Keratinocyte (primary cell): ENCODE results near the gene RBFA. TPM values are rescaled to one million over a fixed set of nuclear protein-coding genes. Genes with fewer than 3 reads are reported as not detected.

Source experiments
- DNase-seq: peaks from one replicate; pipeline ENCODE4 v3.0.0-alpha.2; 2011; ENCODE audit warnings: low read depth, missing footprints, low spot score
- FAIRE-seq: peaks from 2 replicates; lab custom pipeline; 2011; peaks lifted over from hg19 to GRCh38; lab: Jason Lieb, UNC
- H2AFZ ChIP-seq: 2 replicates; pipeline ENCODE4 v1.6.0; 2012; ENCODE audit warnings: low read length, control low read depth, inconsistent platforms; ENCODE audit not compliant: control insufficient read depth
- H3K27ac ChIP-seq: 2 replicates; pipeline ENCODE4 v1.5.1; 2011; ENCODE audit warnings: low read length; ENCODE audit not compliant: control insufficient read depth, insufficient read depth
- H3K27me3 ChIP-seq: 3 replicates; pipeline ENCODE4 v1.6.0; 2011; ENCODE audit warnings: low read length; ENCODE audit not compliant: control insufficient read depth, insufficient read depth; ENCODE audit errors: extremely low read depth
- H3K36me3 ChIP-seq, 2 experiments: 2 replicates in 1 of 2; 3 replicates in 1 of 2; pipeline ENCODE4 v1.5.1; 2011; ENCODE audit warnings: low read length in 2 of 2, mild to moderate bottlenecking in 1 of 2; ENCODE audit not compliant: control insufficient read depth in 2 of 2, insufficient read depth in 2 of 2; ENCODE audit errors: extremely low read depth in 1 of 2
- H3K4me1 ChIP-seq: 3 replicates; pipeline ENCODE4 v1.5.1; 2011; ENCODE audit warnings: low read length; ENCODE audit not compliant: control insufficient read depth, insufficient read depth; ENCODE audit errors: extremely low read depth
- H3K4me2 ChIP-seq: 3 replicates; pipeline ENCODE4 v1.6.0; 2011; ENCODE audit warnings: low read depth, low read length; ENCODE audit not compliant: control insufficient read depth, insufficient read depth; ENCODE audit errors: extremely low read depth
- H3K4me3 ChIP-seq, 3 experiments: fragments of 200-600 bp in 1 of 3; sonication (generic) in 1 of 3; 2 replicates in 2 of 3; 3 replicates in 1 of 3; pipeline ENCODE4 v1.5.1; 2011 to 2016; ENCODE audit warnings: low read length in 3 of 3, mild to moderate bottlenecking in 3 of 3, control low read depth in 2 of 3, inconsistent platforms in 1 of 3, low read depth in 1 of 3, mixed read lengths in 1 of 3, mixed run types in 1 of 3, moderate library complexity in 1 of 3; ENCODE audit not compliant: control insufficient read depth in 2 of 3, insufficient read depth in 2 of 3; ENCODE audit errors: extremely low read depth in 1 of 3
- H3K79me2 ChIP-seq: 2 replicates; pipeline ENCODE4 v1.6.0; 2012; ENCODE audit warnings: low read length; ENCODE audit not compliant: control insufficient read depth, insufficient read depth
- H3K9ac ChIP-seq: 3 replicates; pipeline ENCODE4 v1.6.0; 2011; ENCODE audit warnings: low read length; ENCODE audit not compliant: control insufficient read depth, insufficient read depth; ENCODE audit errors: extremely low read depth
- H3K9me1 ChIP-seq: 3 replicates; pipeline ENCODE4 v1.6.0; 2011; ENCODE audit warnings: low read length; ENCODE audit not compliant: control insufficient read depth, insufficient read depth; ENCODE audit errors: extremely low read depth
- H3K9me3 ChIP-seq: 2 replicates; pipeline ENCODE4 v1.5.1; 2012; ENCODE audit warnings: low read depth, low read length; ENCODE audit not compliant: control insufficient read depth
- H4K20me1 ChIP-seq: 3 replicates; pipeline ENCODE4 v1.6.0; 2011; ENCODE audit warnings: low read length; ENCODE audit not compliant: control insufficient read depth, insufficient read depth; ENCODE audit errors: extremely low read depth
- EZH2 ChIP-seq: IDR thresholded peaks from one replicate; pipeline ENCODE4 v1.6.1; 2012; ENCODE audit warnings: inconsistent platforms, mild to moderate bottlenecking, low read length, moderate library complexity
- dilution Hi-C: fragments of 300-500 bp; cut with MboI; formaldehyde crosslinking; loops from one replicate; pipeline ENCODE4 v1.7.0; 2020; ENCODE audit warnings: low sequenced_read_pairs; ENCODE audit not compliant: extremely low pct_ligation_motif_present
- polyA plus RNA-seq, 5 experiments: library from polyadenylated mRNA; depleted of rRNA in 3 of 5; stranded (reverse) in 3 of 5; stranded (forward) in 1 of 5; unstranded in 1 of 5; fragments of >200 nt; gene quantifications; 1 replicate in 1 of 5; 2 replicates in 3 of 5; 3 replicates in 1 of 5; pipeline versions ENCODE4 v1.2.1 to v1.2.3, GENCODE V29; 2011 to 2012; ENCODE audit warnings: missing spikeins in 2 of 5, low read depth in 1 of 5, low replicate concordance in 1 of 5
- TF ChIP-seq, protein P1 (sequence below), 3 experiments: IDR thresholded peaks in 1 of 3; conservative IDR thresholded peaks in 1 of 3; optimal IDR thresholded peaks in 1 of 3; 2 replicates in 2 of 3; 3 replicates in 1 of 3; pipeline versions ENCODE3 to v1.5.1; 2011; ENCODE audit warnings: low read length in 3 of 3, mild to moderate bottlenecking in 3 of 3, moderate library complexity in 2 of 3, control low read depth in 1 of 3, inconsistent platforms in 1 of 3; ENCODE audit not compliant: insufficient read depth in 2 of 3; ENCODE audit errors: extremely low read depth in 1 of 3

Gene RBFA
- polyA plus RNA-seq, 1 donor (not counting 4 experiments of a cell fraction or from before 2014, with no cell fraction given): 30.7 TPM

DNA sequence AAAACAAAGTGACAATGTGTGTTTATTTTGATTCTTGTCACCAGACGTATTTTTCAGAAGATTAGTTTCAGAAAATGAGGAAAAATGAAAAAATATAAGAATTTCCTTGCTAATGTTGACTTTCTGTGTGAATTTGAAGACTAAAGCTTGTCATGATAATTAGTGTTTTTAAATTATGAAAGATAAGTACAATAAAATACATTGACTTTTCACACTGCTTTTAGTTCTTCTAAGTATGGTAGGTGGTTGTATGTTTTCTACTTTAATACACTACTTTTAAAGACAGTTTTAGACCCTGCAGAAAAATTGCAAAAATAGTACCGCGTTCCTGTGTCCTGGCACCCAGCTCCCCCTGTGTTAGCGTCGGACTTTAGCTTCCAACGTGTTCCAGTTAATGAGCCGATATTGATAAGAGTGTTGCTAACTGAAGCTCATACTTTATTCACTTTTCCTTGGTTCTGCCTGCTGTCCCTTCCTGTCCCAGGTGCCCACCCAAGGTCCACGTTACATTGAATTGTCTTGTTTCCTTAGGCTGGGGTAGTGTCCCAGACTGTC is 695 bp downstream of the RBFA start:
- Histone ChIP-seq H3K4me3 (peak overlapping the region; percentile 87 to 96 (median 95)), H3K36me3 (peaks cover 7 to 8% of the 10 kb centered on the region in 2 experiments), H4K20me1 (no peaks in the 10 kb centered on the region), H3K4me1 (peaks cover 7% of the 10 kb centered on the region), H3K27ac (peak overlapping the region; percentile 79), H3K9me3 (no peaks in the 10 kb centered on the region), H2AFZ (peak overlapping the region; percentile 97), H3K27me3 (no peaks in the 10 kb centered on the region), H3K4me2 (peak overlapping the region; percentile 83), H3K9ac (peak overlapping the region; percentile 88), H3K9me1 (no peaks in the 10 kb centered on the region), H3K79me2 (peaks cover 27% of the 10 kb centered on the region)
- TF ChIP-seq EZH2: no peak
- TF ChIP-seq, protein P1, sequence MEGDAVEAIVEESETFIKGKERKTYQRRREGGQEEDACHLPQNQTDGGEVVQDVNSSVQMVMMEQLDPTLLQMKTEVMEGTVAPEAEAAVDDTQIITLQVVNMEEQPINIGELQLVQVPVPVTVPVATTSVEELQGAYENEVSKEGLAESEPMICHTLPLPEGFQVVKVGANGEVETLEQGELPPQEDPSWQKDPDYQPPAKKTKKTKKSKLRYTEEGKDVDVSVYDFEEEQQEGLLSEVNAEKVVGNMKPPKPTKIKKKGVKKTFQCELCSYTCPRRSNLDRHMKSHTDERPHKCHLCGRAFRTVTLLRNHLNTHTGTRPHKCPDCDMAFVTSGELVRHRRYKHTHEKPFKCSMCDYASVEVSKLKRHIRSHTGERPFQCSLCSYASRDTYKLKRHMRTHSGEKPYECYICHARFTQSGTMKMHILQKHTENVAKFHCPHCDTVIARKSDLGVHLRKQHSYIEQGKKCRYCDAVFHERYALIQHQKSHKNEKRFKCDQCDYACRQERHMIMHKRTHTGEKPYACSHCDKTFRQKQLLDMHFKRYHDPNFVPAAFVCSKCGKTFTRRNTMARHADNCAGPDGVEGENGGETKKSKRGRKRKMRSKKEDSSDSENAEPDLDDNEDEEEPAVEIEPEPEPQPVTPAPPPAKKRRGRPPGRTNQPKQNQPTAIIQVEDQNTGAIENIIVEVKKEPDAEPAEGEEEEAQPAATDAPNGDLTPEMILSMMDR (optimal IDR thresholded peaks at IDR 0.05 in 1 of 3, IDR thresholded peaks at IDR 0.05 in 1 of 3, conservative IDR thresholded peaks at IDR 0.05 in 1 of 3; ENCODE audit: extremely low read depth in 1 of 3, insufficient read depth in 2 of 3, low read length in 3 of 3): no peak
- dilution Hi-C loops: no loop called here
- DNase-seq: no peak
- FAIRE-seq: no peak

DNA sequence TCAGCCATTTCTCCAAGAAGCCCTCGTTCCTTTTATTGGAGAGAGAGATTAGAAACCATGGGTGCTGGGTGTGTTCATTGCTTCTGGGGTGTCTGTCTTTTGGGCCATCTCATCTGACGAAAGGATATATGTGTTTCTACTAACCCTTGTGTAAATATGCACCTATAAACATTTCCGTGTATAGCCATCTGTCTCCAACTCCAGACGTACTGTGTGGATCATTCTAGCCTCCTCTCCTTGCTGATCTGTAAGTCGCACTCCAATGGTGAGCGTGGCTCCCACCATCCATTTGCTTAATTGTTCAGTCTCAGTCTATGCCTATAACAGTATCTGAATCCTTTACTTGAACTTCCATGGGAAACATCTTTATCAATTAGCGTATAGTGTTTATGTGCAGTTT is 1.8 kb downstream of the RBFA start:
- no peak for DNase-seq
- Histone ChIP-seq H3K79me2 (peaks cover 27% of the 10 kb centered on the region), H3K9ac (no peak overlapping the region), H3K4me1 (peaks cover 7% of the 10 kb centered on the region), H3K4me2 (peak overlapping the region; percentile 83), H3K27ac (no peak overlapping the region), H3K4me3 (no peak overlapping the region), H3K9me3 (no peaks in the 10 kb centered on the region), H3K27me3 (no peaks in the 10 kb centered on the region), H3K36me3 (peaks cover 7 to 8% of the 10 kb centered on the region in 2 experiments), H4K20me1 (no peaks in the 10 kb centered on the region), H3K9me1 (no peaks in the 10 kb centered on the region), H2AFZ (no peak overlapping the region)
- TF ChIP-seq, protein P1 (optimal IDR thresholded peaks at IDR 0.05 in 1 of 3, IDR thresholded peaks at IDR 0.05 in 1 of 3, conservative IDR thresholded peaks at IDR 0.05 in 1 of 3; ENCODE audit: extremely low read depth in 1 of 3, insufficient read depth in 2 of 3, low read length in 3 of 3): no peak
- TF ChIP-seq EZH2: no peak
- no peak for FAIRE-seq
- dilution Hi-C loops: no loop called here
